Nephron (organoid): Measurements from ENCODE around the gene TSPAN5.
A peak's percentile ranks its signal among the peaks of the same experiment; 100 is the strongest.

Experiments
- H3K27ac Mint-ChIP-seq, 3 experiments: 2 replicates each; pipeline ENCODE4 v1.8.0; 2020; ENCODE audit warnings: mixed read lengths in 3 of 3, mild to moderate bottlenecking in 2 of 3, moderate library complexity in 1 of 3
- H3K27me3 Mint-ChIP-seq: 2 replicates; pipeline ENCODE4 v1.8.0; 2021; ENCODE audit warnings: low read depth, mild to moderate bottlenecking, moderate library complexity, mixed read lengths
- H3K36me3 Mint-ChIP-seq: 2 replicates; pipeline ENCODE4 v1.8.0; 2020; ENCODE audit warnings: low read depth, mixed read lengths
- H3K4me1 Mint-ChIP-seq: 2 replicates; pipeline ENCODE4 v1.8.0; 2020; ENCODE audit warnings: mixed read lengths
- H3K4me3 Mint-ChIP-seq, 3 experiments: 2 replicates each; pipeline ENCODE4 v1.8.0; 2020; ENCODE audit warnings: mild to moderate bottlenecking in 3 of 3, mixed read lengths in 3 of 3, moderate library complexity in 2 of 3
- H3K9me3 Mint-ChIP-seq: 2 replicates; pipeline ENCODE4 v1.8.0; 2020; ENCODE audit warnings: mixed read lengths
- TF ChIP-seq, protein P1 (sequence below), 3 experiments: fragments of 200-600 bp; sonication (generic); IDR thresholded peaks; one replicate each; pipeline ENCODE4 v1.5.0; 2021; ENCODE audit warnings: antibody characterized with exemption in 3 of 3; ENCODE audit not compliant: unreplicated experiment in 3 of 3

The TSPAN5 gene

DNA sequence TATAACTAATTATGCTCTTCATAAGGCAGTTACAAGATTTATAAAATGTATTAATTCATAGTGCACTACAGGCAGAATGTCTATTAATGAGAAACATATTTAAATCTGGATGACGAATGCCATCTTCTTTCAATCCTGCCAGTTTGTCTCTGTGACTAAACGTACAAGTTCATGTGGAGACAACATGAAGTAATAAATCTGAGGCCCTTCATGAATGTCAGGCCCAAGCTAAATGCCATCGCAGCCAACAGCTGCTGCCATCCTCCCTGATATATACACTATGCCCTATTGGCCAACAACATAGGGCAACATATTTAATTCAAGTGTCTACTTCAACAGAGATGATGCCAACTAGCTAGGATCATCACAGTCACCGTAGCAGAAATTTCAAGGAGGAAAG is 43.7 kb downstream of the TSPAN5 start:
- TF ChIP-seq, protein P1, sequence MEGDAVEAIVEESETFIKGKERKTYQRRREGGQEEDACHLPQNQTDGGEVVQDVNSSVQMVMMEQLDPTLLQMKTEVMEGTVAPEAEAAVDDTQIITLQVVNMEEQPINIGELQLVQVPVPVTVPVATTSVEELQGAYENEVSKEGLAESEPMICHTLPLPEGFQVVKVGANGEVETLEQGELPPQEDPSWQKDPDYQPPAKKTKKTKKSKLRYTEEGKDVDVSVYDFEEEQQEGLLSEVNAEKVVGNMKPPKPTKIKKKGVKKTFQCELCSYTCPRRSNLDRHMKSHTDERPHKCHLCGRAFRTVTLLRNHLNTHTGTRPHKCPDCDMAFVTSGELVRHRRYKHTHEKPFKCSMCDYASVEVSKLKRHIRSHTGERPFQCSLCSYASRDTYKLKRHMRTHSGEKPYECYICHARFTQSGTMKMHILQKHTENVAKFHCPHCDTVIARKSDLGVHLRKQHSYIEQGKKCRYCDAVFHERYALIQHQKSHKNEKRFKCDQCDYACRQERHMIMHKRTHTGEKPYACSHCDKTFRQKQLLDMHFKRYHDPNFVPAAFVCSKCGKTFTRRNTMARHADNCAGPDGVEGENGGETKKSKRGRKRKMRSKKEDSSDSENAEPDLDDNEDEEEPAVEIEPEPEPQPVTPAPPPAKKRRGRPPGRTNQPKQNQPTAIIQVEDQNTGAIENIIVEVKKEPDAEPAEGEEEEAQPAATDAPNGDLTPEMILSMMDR (IDR thresholded peaks at IDR 0.05; ENCODE audit: unreplicated experiment in 3 of 3) = no peak
- H3K27ac Mint-ChIP-seq = no peak overlapping the region
- peaks cover 67% of the 10 kb centered on the region for H3K4me1 Mint-ChIP-seq
- H3K9me3 Mint-ChIP-seq = no peaks in the 10 kb centered on the region
- H3K36me3 Mint-ChIP-seq = no peaks in the 10 kb centered on the region
- peaks cover 4% of the 10 kb centered on the region for H3K27me3 Mint-ChIP-seq
- H3K4me3 Mint-ChIP-seq = no peak overlapping the region

DNA sequence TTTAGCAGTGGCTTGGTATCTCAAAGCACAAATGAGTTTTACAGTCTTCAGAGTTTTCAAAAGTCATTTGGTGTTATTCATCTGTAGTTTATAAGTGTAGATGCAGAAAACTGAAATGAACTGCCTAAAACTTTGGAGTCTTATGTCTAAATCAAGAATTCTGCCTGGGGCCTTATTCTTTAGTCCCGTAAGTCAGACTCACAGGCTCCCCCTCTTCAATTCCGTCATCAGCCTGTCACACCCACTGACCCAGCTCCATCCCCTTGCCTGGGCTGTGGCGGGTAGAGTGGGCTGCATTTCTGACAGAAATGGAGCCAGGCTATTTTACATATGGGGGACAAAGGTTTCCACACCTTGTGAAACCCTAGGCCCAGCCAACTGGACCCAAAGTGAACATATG is 44.3 kb downstream of the TSPAN5 start:
- Mint-ChIP-seq H3K27me3 (peaks cover 4% of the 10 kb centered on the region), H3K9me3 (no peaks in the 10 kb centered on the region), H3K36me3 (no peaks in the 10 kb centered on the region), H3K4me1 (peaks cover 61% of the 10 kb centered on the region), H3K4me3 (no peak overlapping the region), H3K27ac (peak overlapping the region in 1 of 3 experiments; percentile 1)
- TF ChIP-seq, protein P1 (IDR thresholded peaks at IDR 0.05; ENCODE audit: unreplicated experiment in 3 of 3) = no peak

DNA sequence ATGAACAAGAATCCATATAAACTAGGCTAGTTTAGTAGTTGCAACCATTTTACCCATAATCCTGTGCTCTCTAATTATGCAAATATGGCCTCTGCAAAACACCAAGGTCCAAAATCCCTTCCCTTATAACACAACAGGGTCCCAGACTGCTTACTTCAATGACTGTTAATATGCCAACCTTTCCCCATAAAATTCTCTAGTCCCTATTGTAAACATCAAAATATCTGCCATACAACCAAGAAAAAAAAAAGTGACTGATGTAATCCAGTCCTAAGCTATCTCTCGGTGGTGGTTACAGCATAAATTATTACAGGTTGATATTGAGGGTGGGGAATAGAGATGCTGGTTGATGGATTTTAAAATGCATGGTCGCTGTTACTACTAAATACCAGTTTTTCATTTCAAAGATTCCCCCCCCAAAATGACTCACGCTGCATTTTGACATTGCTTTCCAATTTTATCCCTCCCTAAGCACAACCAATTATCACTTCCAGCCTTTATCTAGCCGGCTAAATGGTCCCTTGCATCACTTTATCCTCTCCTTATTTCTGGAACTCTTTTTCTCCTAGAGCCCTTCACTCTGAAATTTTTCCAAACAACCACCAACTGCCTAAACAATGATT is 44.8 kb downstream of the TSPAN5 start:
- Mint-ChIP-seq H3K36me3 (no peaks in the 10 kb centered on the region), H3K27ac (peak overlapping the region in 2 of 3 experiments; percentile 1 to 14), H3K27me3 (peaks cover 4% of the 10 kb centered on the region), H3K9me3 (no peaks in the 10 kb centered on the region), H3K4me1 (peaks cover 56% of the 10 kb centered on the region), H3K4me3 (no peak overlapping the region)
- TF ChIP-seq, protein P1 (IDR thresholded peaks at IDR 0.05; ENCODE audit: unreplicated experiment in 3 of 3) = no peak

DNA sequence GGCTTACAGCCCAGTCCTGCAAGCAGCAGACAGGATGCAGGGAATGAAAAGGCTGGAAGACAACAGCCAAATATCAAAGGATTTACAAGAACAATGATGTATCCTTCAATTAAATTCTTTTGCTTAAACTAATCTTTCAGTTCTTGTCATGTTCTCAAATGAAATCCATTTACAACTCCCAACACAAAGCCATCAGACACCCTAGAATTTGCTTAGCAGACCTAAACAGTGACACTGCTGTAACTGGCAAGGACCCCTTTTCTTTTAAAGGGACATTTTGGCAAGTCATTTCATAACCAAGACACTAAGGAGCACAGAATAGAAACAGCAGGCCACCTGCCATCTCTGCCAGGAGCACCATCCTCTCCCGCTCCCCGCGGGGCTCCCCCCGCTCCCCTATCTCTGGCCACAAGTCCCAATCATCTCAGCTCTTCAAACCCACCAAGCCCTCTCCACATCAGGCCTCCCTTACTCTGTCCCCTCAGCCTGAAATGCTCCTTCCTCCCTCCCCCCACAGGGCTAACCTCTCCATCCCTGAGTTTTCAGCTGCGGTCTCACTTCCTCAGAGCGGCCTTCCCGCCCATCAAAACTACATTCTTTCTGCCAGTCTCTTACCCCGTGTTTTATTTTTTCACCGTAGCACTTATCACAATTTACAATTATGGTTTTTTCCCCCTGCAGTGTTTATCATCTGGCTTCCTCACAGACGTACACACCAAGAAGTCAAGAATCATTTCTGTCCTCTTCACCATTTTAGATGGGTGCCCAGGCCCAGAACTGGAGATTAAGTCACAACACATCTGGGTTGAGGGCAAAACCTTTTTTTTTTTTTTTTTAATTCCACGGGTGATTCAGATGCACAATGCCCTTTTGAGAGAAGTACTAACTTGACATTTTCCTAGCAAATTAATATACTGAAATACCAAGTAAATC is 45.8 kb downstream of the TSPAN5 start:
- H3K27me3 Mint-ChIP-seq = peaks cover under 1% of the 10 kb centered on the region
- H3K4me3 Mint-ChIP-seq = no peak overlapping the region

DNA sequence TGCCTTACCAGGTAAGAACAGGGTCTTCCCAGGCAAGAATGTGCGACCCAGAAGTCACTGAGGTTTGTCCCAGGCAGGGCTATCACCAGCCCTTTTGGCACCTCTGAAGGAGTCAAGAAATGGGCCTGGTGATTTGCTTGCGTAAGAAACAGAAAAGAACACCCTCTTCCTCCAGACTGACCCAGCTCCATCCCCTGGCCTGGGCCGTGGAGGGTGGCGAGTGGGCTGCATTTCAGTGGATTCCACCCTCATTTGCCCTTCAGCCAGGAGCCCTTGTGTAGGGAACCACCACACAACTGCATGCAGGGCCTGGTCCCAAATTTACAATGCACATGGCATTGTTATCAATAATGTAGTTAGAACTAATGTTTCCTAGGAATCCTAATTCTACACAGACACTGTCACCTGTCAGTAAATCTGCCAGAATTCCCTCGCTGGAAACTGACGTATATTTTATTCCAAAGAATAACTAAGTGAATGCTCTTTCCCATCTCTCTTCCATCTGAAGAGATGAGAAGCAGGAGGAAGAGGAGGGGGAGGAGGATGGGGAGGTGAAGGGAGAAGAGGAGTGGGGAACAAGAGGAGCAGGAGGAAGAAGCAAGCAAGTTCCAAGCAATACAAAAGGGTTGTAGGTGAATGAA is 46.6 kb downstream of the TSPAN5 start:
- H3K9me3 Mint-ChIP-seq = no peaks in the 10 kb centered on the region
- no peak overlapping the region for H3K4me3 Mint-ChIP-seq
- peaks cover 43% of the 10 kb centered on the region for H3K4me1 Mint-ChIP-seq
- peak overlapping the region in 1 of 3 experiments; percentile 40 for H3K27ac Mint-ChIP-seq
- TF ChIP-seq, protein P1 (IDR thresholded peaks at IDR 0.05; ENCODE audit: unreplicated experiment in 3 of 3) = no peak
- no peaks in the 10 kb centered on the region for H3K27me3 Mint-ChIP-seq
- no peaks in the 10 kb centered on the region for H3K36me3 Mint-ChIP-seq

More for the DNA sequence above, 45.8 kb downstream of the TSPAN5 start:
- no peaks in the 10 kb centered on the region for H3K9me3 Mint-ChIP-seq
- TF ChIP-seq, protein P1 (IDR thresholded peaks at IDR 0.05; ENCODE audit: unreplicated experiment in 3 of 3) = no peak
- peaks cover 46% of the 10 kb centered on the region for H3K4me1 Mint-ChIP-seq
- H3K36me3 Mint-ChIP-seq = no peaks in the 10 kb centered on the region
- peak overlapping the region; percentile 14 to 40 (median 21) for H3K27ac Mint-ChIP-seq
